ENCODE data around the gene SCFD2. TPM values are rescaled to one million over a fixed set of nuclear protein-coding genes. Genes with fewer than 3 reads are reported as not detected.
"Not testable (repeated sequence)": the region's sequence is repeated elsewhere in the genome, so short reads cannot be mapped to it uniquely, and the experiment has no call there.

SCFD2 gene
- total and polyA plus RNA-seq, 10 of the 15 experiments (the other 5 are each of a cell fraction or from before 2014, with no cell fraction given), result 4.8 to 37.6 (median 24.9) TPM

GRCh38 chr4:53240573-53240972, 125.3 kb downstream of the SCFD2 start:
- no peak overlapping the region for H3K4me2 ChIP-seq (ENCODE audit: control insufficient read depth, insufficient read depth)
- ChIA-PET SMC1A (ENCODE audit: uncharacterized antibody, unreplicated experiment) (interaction anchor here (1.4 kb wide), 1 partner anchor 13 kb away, joined by 3 read pairs; no protein-coding TSS in a partner anchor), CTCF (no interaction called here), RAD21 (ENCODE audit: unreplicated experiment) (no interaction called here), POLR2A (no interaction called here)
- no peaks in the 10 kb centered on the region for H3K36me3 ChIP-seq (ENCODE audit: control insufficient read depth in 2 of 2, insufficient read depth in 2 of 2, low read length in 1 of 2)
- no peak for TF ChIP-seq CBFB (IDR thresholded peaks at IDR 0.05; ENCODE audit: low read depth)
- no peak for TF ChIP-seq NR2C2 (IDR thresholded peaks at IDR 0.05; ENCODE audit: borderline replicate concordance, control insufficient read depth, insufficient read length, low read depth)
- no peak overlapping the region for H3K27ac ChIP-seq (ENCODE audit: control insufficient read depth, insufficient read depth)
- no peaks in the 10 kb centered on the region for H4K20me1 ChIP-seq (ENCODE audit: control insufficient read depth, insufficient read depth)
- H3K4me1 ChIP-seq (ENCODE audit: control insufficient read depth, insufficient read depth, low read length), result no peaks in the 10 kb centered on the region
- FAIRE-seq (no peak), ATAC-seq (no peak), DNase-seq (ENCODE audit: low read depth, low spot score) (no peak)
- no peak overlapping the region for H3K9ac ChIP-seq (ENCODE audit: control insufficient read depth, insufficient read depth, low read length)
- H3K4me3 ChIP-seq, result no peak overlapping the region
- no peaks in the 10 kb centered on the region; the same call in 1 of the 2 replicates for H3K79me2 ChIP-seq (ENCODE audit: control insufficient read depth, insufficient read depth, low read length)
- no peak overlapping the region for H2AFZ ChIP-seq (ENCODE audit: control insufficient read depth, low read depth, low read length)
- H3K9me3 ChIP-seq (replicated peaks; ENCODE audit: control insufficient read depth, insufficient read depth, low read length), result peaks cover 2% of the 10 kb centered on the region
- BruUV-seq (replicated peaks), result no TSS peak
- in situ Hi-C loops (cut with MboI), result no loop called here
- WGBS (ENCODE audit: insufficient coverage, insufficient replicate concordance, low lambda C conversion rate, missing lambda C conversion rate), result 79% methylated on average over 5 of the region's 5 CpGs
- H3K27me3 ChIP-seq (replicated peaks in 1 of 2; ENCODE audit: control insufficient read depth in 2 of 2, insufficient read depth in 2 of 2, low read length in 1 of 2), result no peaks in the 10 kb centered on the region
- intact Hi-C loops (cut with micrococcal nuclease; ENCODE audit: unreplicated experiment), result no loop called here

GRCh38 chr4:53238352-53238751, 127.5 kb downstream of the SCFD2 start:
- BruUV-seq (replicated peaks); DNase-seq (ENCODE audit: low read depth, low spot score); H2AFZ ChIP-seq (ENCODE audit: control insufficient read depth, low read depth, low read length); H3K79me2 ChIP-seq (ENCODE audit: control insufficient read depth, insufficient read depth, low read length); H3K4me3 ChIP-seq; H3K9me3 ChIP-seq (replicated peaks; ENCODE audit: control insufficient read depth, insufficient read depth, low read length); CTCF ChIA-PET; H3K4me2 ChIP-seq (ENCODE audit: control insufficient read depth, insufficient read depth); POLR2A ChIA-PET; FAIRE-seq; in situ Hi-C loops (cut with MboI); H3K27ac ChIP-seq (ENCODE audit: control insufficient read depth, insufficient read depth); SMC1A ChIA-PET (ENCODE audit: uncharacterized antibody, unreplicated experiment); H4K20me1 ChIP-seq (ENCODE audit: control insufficient read depth, insufficient read depth); ATAC-seq; H3K4me1 ChIP-seq (ENCODE audit: control insufficient read depth, insufficient read depth, low read length); H3K36me3 ChIP-seq (ENCODE audit: control insufficient read depth in 2 of 2, insufficient read depth in 2 of 2, low read length in 1 of 2); RAD21 ChIA-PET (ENCODE audit: unreplicated experiment); H3K9ac ChIP-seq (ENCODE audit: control insufficient read depth, insufficient read depth, low read length); H3K27me3 ChIP-seq (replicated peaks in 1 of 2; ENCODE audit: control insufficient read depth in 2 of 2, insufficient read depth in 2 of 2, low read length in 1 of 2): not testable (repeated sequence)
- 100% methylated on average over 1 of the region's 29 CpGs for WGBS (ENCODE audit: insufficient coverage, insufficient replicate concordance, low lambda C conversion rate, missing lambda C conversion rate)
- intact Hi-C loops (cut with micrococcal nuclease; ENCODE audit: unreplicated experiment), result loop anchor here (10.0 kb wide), 1 partner anchor 46 kb away; no protein-coding TSS in a partner anchor

GRCh38 chr4:53237811-53238210, 128.1 kb downstream of the SCFD2 start:
- FAIRE-seq; H3K36me3 ChIP-seq (ENCODE audit: control insufficient read depth in 2 of 2, insufficient read depth in 2 of 2, low read length in 1 of 2); H3K4me3 ChIP-seq; H3K9me3 ChIP-seq (replicated peaks; ENCODE audit: control insufficient read depth, insufficient read depth, low read length); in situ Hi-C loops (cut with MboI); H3K79me2 ChIP-seq (ENCODE audit: control insufficient read depth, insufficient read depth, low read length); BruUV-seq (replicated peaks); H3K9ac ChIP-seq (ENCODE audit: control insufficient read depth, insufficient read depth, low read length); H4K20me1 ChIP-seq (ENCODE audit: control insufficient read depth, insufficient read depth); H2AFZ ChIP-seq (ENCODE audit: control insufficient read depth, low read depth, low read length); SMC1A ChIA-PET (ENCODE audit: uncharacterized antibody, unreplicated experiment); ATAC-seq; H3K27ac ChIP-seq (ENCODE audit: control insufficient read depth, insufficient read depth); CTCF ChIA-PET; H3K4me2 ChIP-seq (ENCODE audit: control insufficient read depth, insufficient read depth); POLR2A ChIA-PET; RAD21 ChIA-PET (ENCODE audit: unreplicated experiment); H3K4me1 ChIP-seq (ENCODE audit: control insufficient read depth, insufficient read depth, low read length); H3K27me3 ChIP-seq (replicated peaks in 1 of 2; ENCODE audit: control insufficient read depth in 2 of 2, insufficient read depth in 2 of 2, low read length in 1 of 2); DNase-seq (ENCODE audit: low read depth, low spot score): not testable (repeated sequence)
- intact Hi-C loops (cut with micrococcal nuclease; ENCODE audit: unreplicated experiment), result loop anchor here (10.0 kb wide), 1 partner anchor 47 kb away; no protein-coding TSS in a partner anchor
- WGBS (ENCODE audit: insufficient coverage, insufficient replicate concordance, low lambda C conversion rate, missing lambda C conversion rate), result no CpG with 5 or more reads among the region's 26 CpGs

GRCh38 chr4:53236624-53237023, 129.2 kb downstream of the SCFD2 start:
- SMC1A ChIA-PET (ENCODE audit: uncharacterized antibody, unreplicated experiment), result interaction anchor here (1.4 kb wide), 1 partner anchor 26 kb away, joined by 3 read pairs; no protein-coding TSS in a partner anchor
- RAD21 ChIA-PET (ENCODE audit: unreplicated experiment); H3K36me3 ChIP-seq (ENCODE audit: control insufficient read depth in 2 of 2, insufficient read depth in 2 of 2, low read length in 1 of 2); H3K9ac ChIP-seq (ENCODE audit: control insufficient read depth, insufficient read depth, low read length); H3K4me2 ChIP-seq (ENCODE audit: control insufficient read depth, insufficient read depth); H3K27me3 ChIP-seq (replicated peaks in 1 of 2; ENCODE audit: control insufficient read depth in 2 of 2, insufficient read depth in 2 of 2, low read length in 1 of 2); FAIRE-seq; H3K4me3 ChIP-seq; H3K27ac ChIP-seq (ENCODE audit: control insufficient read depth, insufficient read depth); CTCF ChIA-PET; H4K20me1 ChIP-seq (ENCODE audit: control insufficient read depth, insufficient read depth); BruUV-seq (replicated peaks); H2AFZ ChIP-seq (ENCODE audit: control insufficient read depth, low read depth, low read length); H3K9me3 ChIP-seq (replicated peaks; ENCODE audit: control insufficient read depth, insufficient read depth, low read length); H3K4me1 ChIP-seq (ENCODE audit: control insufficient read depth, insufficient read depth, low read length); H3K79me2 ChIP-seq (ENCODE audit: control insufficient read depth, insufficient read depth, low read length); POLR2A ChIA-PET; ATAC-seq; in situ Hi-C loops (cut with MboI); DNase-seq (ENCODE audit: low read depth, low spot score): not testable (repeated sequence)
- no CpG with 5 or more reads among the region's 2 CpGs for WGBS (ENCODE audit: insufficient coverage, insufficient replicate concordance, low lambda C conversion rate, missing lambda C conversion rate)
- intact Hi-C loops (cut with micrococcal nuclease; ENCODE audit: unreplicated experiment), result loop anchor here (10.0 kb wide), 1 partner anchor 48 kb away; no protein-coding TSS in a partner anchor
